Stimulated activated CD4-positive, alpha-beta T cell treated with anti-CD3 and anti-CD28 coated beads, Interleukin-12 subunit alpha, Interleukin-12 subunit beta, amount 100 ng/mL, for 4 hours (primary cell): ENCODE results near the gene NXPH2.
"Not testable (repeated sequence)": the region's sequence is repeated elsewhere in the genome, so short reads cannot be mapped to it uniquely, and the experiment has no call there.

ENCODE experiments used
- DNase-seq: peaks from one replicate; pipeline ENCODE4 v3.0.0-alpha.2; 2020

The NXPH2 gene

DNA sequence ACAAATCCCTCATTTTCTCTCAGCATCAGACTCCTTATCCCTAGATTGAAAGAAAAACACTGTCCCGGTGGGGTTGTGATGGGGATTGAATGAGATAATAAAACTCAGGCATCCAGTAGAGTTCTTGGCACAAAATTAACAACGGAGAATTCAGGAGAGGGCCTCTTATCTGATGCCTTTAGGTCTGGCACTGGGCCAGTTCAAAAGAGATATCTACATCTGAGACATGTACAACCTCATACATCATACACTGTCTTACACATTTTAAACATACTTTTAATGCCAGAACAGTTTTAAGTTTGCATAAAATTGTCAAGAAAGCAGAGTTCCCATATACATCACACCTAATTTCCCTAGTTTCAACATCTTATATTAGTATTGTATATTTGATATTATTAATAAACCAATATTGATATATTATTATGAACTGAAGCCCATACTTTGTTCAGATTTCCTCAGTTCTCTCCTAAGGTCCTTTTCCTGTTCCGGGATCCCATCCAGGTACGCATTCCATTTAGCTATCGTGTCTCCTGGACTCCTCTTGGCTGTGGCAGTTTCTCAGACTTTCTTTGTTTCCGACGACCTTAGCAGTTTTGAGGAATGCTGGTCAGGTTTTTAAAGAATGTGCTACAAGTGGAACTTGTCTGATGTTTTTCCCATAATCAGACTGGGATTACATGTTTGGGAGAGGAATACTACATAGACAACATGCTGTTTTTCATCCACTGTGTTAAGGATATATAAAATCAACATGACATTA lies 27.8 kb downstream of the NXPH2 start:
- DNase-seq = no peak

DNA sequence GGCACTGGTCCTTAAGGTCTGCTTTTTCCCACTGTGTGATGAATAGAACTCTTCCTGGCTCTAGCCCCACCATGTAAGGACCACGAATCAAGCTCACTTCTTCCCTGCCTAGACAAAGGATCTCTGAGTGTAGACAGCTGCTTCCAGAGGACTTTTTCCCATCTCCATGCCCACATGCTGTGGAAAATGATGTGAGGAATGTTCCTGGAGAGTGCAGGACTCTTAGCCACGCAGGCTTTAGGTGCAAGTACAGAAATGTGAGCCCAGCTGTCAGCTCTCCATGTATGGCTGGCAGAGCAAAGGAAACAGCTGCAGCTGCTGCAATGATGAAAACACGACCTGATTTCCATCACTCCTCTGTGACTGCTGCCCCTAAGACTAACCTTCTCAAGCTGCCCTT lies 35.5 kb downstream of the NXPH2 start:
- no peak for DNase-seq

DNA sequence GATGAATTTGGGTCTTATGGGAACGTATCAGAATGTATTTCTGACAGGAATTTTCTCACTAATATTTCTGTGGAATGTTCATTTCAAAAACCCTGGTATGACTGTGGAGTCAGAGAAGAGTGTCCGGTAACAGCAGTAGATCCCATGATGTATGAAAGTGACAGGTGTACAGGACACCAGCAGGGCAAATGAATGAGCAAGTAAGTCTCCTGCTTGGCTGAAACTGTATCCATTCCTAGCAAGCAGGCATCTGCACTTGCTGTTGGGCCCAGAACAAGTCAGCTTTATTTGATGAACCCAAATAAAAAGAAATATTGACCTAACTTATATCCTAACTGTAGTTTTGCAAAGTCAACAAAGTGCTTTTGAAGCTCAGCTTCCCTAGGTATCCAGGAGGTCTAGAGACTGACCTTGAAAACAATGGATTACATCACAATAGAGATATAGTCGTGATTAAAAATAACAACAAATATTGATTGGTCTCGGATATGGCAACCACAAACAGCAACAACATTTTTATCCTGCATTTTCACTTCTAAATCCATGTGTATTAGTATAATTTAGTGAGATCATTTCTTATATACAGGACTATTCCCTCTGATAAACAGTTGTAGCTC lies 37.6 kb downstream of the NXPH2 start:
- no peak for DNase-seq

DNA sequence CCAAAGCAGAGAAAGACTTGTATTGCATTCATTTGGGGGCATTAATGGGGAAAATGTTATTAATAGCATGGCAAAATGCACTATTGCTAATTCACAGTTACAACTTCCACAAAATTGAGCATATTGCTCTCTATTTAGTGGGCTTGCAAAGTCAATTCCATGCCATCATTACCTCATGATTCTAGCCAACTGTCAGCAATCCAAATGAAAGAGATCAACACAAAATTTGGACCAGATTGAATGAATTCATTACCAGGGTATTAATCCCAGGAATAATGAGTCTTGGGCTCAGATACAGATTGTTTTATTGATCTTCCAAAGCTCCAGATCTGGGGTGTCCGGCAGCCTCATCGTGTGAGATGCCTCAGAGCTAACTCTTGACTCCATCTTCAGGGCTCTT lies 38.3 kb downstream of the NXPH2 start:
- DNase-seq = no peak

DNA sequence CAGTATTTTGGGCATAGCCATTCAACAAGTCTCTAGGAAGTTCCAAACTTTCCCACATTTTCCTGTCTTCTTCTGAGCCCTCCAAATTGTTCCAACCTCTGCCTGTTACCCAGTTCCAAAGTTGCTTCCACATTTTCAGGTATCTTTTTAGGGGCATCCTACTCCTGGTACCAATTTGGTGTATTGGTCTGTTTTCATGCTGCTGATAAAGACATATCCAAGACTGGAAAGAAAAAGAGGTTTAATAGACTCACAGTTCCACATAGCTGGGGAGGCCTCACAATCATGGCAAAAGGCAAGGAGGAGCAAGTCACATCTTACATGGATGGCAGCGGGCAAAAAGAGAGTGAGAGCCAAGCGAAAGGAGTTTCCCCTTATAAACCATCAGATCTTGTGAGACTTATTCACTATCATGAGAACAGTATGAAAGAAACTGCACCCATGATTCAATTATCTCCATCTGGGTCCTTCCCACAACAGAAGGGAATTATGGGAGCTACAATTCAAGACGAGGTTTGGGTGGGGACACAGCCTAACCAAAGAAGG lies 43.1 kb downstream of the NXPH2 start:
- not testable (repeated sequence) for DNase-seq

DNA sequence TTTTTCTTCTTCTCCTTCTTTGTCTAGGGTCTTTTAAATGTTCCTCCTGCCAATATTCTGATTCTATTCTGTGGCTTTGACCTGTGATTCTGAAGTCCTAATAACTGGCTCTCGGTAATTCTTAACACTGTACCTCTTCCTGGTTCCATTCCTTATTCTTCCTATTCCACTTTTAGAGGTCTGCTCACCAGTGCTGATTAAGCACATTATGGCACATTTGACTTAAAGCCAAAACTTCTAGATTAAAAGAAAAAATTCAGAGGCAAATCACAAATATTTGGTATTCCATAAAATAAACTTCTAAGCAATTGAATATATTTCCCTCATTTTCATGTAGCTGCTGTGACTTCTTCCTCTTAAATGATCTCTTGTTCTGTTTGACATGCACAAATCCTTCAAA lies 47.5 kb downstream of the NXPH2 start:
- DNase-seq = no peak

DNA sequence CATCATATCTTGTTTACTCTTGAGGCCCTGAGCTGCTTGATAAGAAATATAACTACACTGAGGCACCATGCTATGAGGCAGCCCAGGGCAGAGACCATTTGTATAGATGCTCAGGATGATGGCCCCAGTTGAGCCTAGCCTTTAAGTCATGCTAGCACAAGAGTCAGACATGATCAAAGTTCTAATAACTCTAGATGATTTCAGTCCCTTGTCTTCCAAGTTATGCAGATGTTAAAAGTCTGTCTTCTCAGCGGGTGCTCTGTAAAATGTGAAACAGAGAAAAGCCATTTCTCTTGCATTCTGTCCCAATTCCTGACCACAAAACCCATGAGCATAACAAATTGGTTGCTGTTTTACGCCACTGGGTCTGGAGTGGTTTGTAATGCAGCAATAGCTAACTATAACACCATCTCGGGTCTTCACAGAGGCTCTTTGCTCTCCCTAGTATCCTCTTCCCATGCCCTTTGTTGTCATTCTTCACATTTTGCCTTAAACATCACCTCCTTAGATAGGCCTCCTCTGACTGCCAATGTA lies 49.6 kb downstream of the NXPH2 start:
- DNase-seq = no peak

DNA sequence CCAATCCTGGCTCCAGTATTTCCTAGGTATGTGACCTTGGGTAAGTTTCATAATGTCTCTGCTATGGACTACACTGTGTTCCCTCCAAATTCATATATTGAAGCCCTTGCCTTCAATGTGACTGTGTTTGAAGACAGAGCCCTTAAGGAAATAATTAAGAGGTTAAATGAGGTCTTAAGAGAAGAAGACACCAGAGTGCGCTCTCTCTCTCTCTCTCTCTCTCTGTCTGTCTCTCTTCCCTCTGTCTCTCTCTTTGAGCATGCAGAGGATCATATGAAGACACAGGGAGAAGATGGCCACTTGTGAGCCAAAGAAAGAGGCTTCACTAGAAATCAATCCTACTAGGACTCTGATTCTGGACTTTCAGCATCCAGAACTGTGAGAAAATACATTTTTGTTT lies 52.2 kb downstream of the NXPH2 start:
- no peak for DNase-seq

DNA sequence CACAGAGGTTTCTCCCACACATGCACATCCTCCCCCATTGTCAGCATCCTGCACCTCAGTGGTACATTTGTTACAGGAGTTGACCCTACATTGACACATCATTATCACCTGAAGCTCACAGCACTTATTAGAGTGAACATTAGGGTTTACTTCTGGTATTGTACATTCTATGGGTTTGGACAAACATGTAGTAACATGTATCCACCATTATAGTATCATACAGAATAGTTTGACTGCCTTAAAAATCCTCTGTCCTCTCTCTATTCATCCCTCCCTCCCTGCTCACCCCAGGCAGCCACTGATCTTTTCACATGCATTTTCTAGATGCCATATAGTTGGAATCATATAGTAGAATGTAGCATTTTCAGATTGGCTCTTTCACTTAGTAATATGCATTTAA lies 53.5 kb downstream of the NXPH2 start:
- DNase-seq = no peak

DNA sequence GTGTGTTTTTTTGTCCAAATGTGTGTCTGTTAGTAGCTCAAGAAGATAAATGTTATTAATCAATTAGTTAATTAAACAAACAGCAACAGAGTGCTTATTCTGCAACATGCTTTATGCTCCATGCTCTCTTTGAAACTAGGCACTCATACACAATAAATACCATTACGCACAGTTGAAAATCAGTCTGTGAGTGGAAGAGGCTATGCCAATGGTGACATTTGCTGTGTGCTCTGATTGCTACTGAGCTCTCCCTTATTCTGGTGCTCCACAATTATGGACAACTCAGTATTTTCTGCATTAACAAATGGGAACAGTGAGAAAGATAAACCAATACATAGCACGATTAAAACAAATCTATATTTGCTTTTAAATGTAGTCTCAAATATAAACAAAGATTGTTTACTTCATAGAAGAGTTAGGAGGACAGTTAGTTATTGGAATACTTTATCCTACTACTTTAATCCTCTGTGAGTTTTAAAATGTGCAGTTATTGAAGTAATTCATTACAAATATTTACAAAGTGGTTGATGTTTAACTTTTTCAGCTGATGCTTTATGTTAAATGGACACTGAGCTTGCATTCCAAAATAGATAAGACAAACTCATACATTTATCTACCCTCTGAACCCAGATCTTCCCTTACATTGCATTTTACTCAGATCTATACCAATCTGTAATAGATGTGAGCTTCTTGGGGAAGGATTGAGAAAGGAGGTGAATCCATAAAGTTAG lies 55.3 kb downstream of the NXPH2 start:
- DNase-seq = no peak

DNA sequence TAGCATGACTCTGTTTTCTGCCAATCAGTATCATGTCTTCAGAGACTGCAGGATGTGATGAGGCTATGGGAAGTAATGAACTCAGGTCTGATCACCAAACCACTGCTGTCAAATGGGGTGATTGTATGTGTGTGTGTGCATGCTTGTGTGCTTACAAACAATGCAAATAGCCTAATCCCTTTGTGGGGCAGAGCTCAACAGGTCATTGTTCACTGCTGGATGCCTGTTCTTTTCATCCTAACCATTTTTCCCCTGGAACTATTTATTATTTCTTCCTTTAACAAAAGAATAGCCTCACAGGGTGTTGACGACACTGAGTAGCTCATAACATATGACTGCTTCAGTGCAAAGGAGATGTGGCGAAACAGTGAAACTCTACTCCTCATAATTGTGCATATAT lies 55.9 kb downstream of the NXPH2 start:
- DNase-seq = no peak

DNA sequence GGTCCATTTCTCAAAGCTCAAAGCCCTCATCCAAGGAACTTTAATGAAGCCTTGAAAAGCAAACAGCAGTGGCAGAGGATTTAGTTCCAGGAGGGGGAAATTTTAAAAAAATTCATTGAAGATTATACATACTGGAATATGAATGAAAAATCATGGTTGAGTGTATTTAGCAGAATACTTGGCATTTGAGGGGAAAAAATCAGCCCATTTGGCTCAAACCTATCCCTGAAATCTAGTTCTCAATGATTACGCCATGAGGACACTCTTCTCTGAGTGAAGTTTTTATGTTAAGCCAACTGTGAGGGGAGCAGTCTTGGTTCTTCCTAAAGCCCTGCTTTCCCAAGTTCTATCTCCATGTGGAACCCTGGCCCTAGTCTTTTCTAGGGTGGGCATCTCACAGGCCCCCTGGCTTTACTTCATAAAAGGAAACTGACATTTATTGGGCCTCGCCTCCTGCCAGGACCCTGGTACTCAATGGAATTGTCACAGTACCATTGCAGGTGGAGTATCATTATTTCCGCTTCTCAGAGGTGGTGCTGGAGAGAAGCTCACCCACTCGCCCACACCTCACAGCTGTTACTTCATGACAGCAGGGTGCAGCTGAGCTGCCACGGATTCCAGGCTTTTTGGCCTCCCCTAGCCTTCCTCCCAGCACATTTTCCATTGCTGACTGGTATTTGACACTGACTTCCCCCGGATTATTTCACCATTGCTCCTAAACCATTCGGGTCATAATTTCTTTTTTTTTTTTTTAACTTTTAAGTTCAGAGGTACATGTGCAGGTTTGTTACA lies 56.8 kb downstream of the NXPH2 start:
- no peak for DNase-seq

DNA sequence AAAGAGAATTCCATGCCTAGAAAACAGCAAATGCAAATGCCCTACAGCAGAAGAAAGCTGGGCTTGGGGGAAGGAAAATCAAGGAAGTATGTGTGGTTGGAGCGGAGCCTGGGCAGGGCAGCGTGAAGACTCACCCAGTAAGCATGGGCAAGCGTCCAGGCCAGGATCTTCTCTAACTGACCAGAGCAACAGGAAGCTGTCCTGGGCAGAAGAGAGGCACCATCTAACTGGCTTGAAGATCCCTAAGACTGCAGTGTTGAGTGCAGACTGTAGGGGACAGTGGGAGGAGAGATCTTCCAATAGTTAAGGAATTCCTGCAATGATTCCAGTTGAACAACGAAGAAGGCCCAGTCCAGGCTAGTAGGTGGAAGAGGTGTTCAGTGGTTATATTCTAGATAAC lies 57.9 kb downstream of the NXPH2 start:
- no peak for DNase-seq

DNA sequence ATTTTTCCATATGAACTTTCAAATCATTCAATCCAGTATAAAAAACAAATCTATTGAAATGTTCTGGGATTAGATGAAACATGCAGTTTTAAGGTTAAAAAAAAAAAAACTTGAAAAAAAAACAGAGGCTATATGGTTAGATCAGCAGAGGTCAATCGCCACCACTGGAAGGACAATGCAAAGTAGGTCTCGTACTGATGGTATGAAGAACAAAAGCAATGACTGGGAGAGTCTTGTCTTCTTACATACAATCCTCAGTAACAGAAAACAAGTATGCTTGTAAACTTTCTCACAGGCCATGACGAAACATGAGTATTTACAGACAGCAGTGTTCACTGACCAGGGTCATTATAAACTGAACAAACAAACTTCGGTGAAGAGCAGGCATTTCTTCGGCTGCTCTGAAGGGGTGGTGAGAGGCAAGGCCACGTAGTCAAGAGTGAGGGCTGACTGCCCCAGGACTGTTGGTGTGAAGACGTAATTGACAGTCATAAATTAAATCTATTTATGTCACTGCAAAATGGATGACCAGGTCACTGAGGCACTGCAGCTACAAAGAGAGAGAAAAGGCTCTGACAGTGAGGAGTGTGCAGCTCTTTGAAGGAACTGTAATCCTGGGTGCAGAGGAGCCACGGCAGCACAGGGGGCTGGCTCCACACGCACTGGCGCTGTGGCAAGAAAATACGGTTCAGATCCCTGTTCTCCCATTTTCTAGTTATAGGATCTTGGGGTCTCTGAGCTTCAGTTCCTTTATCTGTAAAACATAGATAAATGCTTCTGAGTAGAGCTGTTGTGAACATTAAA lies 60.0 kb downstream of the NXPH2 start:
- DNase-seq = no peak

DNA sequence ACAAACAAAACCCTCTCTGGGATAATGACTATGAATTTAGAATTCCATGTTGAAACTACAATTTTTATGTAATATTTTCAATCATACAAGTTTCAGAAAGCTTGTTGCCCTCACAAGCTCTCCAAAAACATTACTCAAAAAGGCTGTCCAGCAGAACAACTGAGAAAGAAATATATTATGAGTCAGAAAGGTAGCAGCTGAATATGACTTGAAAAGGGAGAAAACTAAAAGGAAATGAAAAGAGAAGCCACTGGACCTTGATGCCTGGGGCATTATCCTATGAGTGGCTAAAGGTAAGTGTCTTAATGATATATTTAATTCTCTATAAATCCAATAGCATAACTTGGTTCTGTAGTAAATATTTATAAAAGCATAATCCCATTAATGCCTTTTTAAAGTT lies 61.8 kb downstream of the NXPH2 start:
- no peak for DNase-seq

DNA sequence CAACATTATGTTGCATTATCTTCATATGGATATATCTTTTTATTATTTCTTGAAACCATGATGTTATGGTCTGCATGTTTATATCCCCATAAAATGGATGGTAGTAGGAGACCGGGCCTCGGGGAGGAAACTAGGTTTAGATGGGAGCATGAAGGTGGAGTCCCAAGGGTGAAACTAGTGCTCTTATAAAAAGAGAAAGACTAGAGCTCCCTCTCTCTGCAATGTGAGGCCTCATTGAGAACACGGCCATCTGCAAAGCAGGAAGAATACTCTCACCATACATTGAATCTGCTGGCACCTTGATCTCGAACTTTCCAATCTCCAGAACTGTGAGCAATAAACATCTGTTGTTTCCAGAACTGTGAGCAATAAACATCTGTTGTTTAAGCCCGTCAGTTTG lies 64.0 kb downstream of the NXPH2 start:
- DNase-seq = no peak

DNA sequence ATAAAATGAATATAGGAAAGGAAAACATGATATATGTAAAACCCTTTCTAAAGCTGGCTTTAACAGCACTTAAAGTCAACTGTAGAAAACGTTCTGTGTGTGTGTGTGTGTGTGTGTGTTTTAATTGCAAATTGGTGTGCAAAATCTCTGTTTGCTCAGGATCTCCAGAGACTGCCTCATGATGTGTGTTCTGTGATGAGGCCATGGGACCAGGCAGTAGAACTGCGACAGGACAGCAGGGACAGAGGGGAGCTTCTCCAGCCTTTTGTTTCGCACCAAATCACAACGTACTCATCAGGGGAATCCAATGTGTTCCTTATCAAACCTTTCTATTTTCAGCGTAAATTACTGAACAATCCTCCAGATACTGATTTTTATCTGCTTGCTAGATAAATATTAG lies 66.7 kb downstream of the NXPH2 start:
- DNase-seq = no peak

DNA sequence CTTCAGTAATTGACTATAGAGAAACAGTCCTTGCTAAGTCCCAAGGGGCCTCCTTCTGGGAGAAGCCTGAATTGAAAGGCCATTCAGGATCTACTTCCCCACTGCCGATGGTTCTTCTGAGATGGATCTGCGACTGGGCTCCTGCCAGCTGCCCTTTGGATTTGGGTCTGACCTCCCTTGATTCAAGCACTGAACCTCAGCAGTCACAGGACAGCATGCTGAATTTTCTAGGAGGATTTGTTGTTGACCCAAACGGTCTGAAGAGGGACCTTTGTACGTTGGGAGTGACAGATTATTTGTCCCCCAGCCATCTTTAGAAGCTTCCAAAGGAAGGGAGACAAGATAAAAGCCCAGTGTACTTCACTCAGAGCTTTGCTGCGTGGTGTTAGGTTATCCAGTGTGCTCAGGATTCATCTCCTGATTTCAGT lies 67.1 kb downstream of the NXPH2 start:
- DNase-seq = no peak

DNA sequence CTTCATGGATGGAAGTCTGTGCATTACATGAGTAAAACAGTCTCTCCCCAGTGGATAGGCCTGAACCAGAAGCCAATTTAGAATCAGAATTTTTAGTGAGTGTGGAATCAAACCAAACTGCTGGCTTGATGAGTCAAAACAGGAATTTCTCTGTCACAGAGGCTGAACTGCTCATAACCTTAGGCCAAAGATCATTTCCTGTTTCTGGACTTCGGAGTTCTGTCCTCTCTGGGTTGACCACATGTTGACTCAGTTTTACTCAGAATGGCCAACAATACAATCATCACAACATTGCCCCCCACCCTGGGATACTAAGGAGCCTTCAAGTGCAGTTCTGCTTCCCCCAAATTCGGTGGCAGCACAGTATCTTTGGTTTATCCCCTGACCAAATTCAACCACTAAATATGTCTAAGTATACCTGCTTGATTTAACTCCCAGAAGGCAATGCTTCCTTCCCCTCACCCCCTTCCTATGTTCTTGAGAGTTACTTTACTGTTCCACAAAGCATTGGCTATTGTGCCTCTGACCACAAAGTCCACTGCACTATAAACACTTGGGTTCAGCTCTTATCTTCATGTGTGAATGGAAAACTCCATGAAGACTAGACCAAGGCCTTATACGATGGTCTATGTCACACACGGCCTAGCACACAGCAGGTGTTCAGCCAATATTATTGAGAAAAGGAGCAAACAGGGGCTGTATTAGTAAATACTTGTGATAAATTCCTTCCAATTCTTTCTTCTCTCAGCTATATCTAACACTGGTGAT lies 67.8 kb downstream of the NXPH2 start:
- DNase-seq = no peak

DNA sequence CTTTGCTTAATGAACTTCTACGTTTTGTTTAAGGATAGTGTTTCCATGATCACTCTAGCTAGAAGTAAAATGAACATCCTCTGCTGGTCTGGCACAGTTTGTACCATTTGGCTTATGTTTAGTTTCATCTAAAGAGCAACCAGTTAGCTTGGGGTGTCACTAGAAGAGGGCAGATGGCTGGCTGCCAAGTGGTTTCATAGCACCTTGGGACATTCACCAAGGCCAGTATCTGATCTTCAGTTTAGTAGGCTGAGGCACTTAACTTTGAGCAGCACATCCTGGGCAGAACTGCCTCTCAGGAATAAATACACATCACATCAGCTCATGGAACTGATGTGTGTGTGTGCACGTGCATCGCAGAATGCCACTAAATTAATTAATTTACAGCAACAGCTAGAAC lies 68.4 kb downstream of the NXPH2 start:
- DNase-seq = no peak

DNA sequence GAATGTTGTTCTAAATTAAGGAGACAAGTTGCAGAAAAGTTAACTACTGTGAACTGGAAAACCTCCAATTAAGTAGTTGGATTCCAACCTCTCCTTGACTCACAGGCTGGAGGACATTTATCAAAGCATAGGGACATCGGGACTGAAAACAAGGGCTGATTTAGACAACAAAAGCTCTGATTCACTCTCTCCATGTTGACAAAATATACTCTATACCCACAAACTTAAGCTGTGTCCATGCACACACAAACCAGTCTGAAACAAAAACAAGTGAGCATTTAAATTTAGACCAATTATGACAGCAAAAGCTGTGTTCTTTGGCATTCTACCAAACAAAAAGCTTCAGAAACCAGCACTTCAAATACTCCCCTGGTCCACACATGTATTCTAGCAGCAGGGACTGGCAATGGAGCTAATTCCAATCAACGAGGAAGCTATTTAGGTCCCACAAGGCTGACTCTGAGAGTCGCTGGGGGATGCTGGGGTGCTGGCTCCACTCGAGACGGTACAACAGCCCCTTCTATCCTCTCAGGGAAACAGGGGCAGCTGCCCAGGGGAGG lies 71.4 kb downstream of the NXPH2 start:
- DNase-seq = no peak
